SK-N-SH (cell line): ENCODE results near the gene GTF3C1. TPM values are rescaled to one million over a fixed set of nuclear protein-coding genes. Genes with fewer than 3 reads are reported as not detected.

ENCODE experiments used
- CTCF ChIA-PET: fragments of 300-600, 350-600 bp; formaldehyde crosslinking; extraction: SDS; loops from one replicate; lab custom pipeline; 2021; lab: Yijun Ruan, JAX
- POLR2A ChIA-PET: fragments of 350-600 bp; sonication (Branson Sonifier 250); formaldehyde crosslinking; extraction: SDS; loops from one replicate; lab custom pipeline; 2020; ENCODE audit warnings: antibody characterized with exemption, inconsistent platforms; lab: Yijun Ruan, JAX
- DNase-seq: peaks from one replicate; pipeline ENCODE4 v3.0.0; 2012
- H2AFZ ChIP-seq: fragments of 200-600 bp; sonication (generic); 2 replicates; pipeline ENCODE4 v1.8.1; 2016; ENCODE audit warnings: antibody characterized with exemption, mild to moderate bottlenecking, low read depth
- H3F3A ChIP-seq: fragments of 200-600 bp; sonication (generic); replicated peaks from 2 replicates; pipeline ENCODE3; 2016; ENCODE audit warnings: antibody characterized with exemption, mild to moderate bottlenecking; ENCODE audit not compliant: insufficient read depth
- H3K27ac ChIP-seq, 2 experiments: fragments of 200-500 bp in 1 of 2; fragments of 200-600 bp in 1 of 2; sonication (Bioruptor generic) in 1 of 2; sonication (generic), shearing (Covaris generic) in 1 of 2; 2 replicates each; pipeline versions ENCODE4 v1.5.1 to v1.6.1; 2014 to 2016; ENCODE audit warnings: low read depth in 2 of 2, inconsistent platforms in 1 of 2, low read length in 1 of 2, mild to moderate bottlenecking in 1 of 2, mixed read lengths in 1 of 2
- H3K27me3 ChIP-seq: fragments of 200-600 bp; sonication (generic), shearing (Covaris generic); 2 replicates; pipeline ENCODE4 v1.6.1; 2016; ENCODE audit warnings: mixed run types; ENCODE audit not compliant: insufficient read depth
- H3K36me3 ChIP-seq, 2 experiments: fragments of 200-500 bp in 1 of 2; fragments of 200-600 bp in 1 of 2; sonication (Bioruptor generic) in 1 of 2; sonication (generic) in 1 of 2; replicated peaks in 1 of 2; 2 replicates each; pipeline versions ENCODE3 to v1.5.1; 2014 to 2016; ENCODE audit warnings: low read length in 1 of 2, mild to moderate bottlenecking in 1 of 2; ENCODE audit not compliant: insufficient read depth in 2 of 2, control insufficient read depth in 1 of 2
- H3K4me1 ChIP-seq, 2 experiments: fragments of 200-500 bp in 1 of 2; fragments of 200-600 bp in 1 of 2; sonication (Bioruptor generic) in 1 of 2; sonication (generic), shearing (Covaris generic) in 1 of 2; 2 replicates each; pipeline versions ENCODE4 v1.5.1 to v1.6.1; 2014 to 2016; ENCODE audit warnings: low read depth in 1 of 2, low read length in 1 of 2, mixed run types in 1 of 2; ENCODE audit not compliant: insufficient read depth in 2 of 2, control insufficient read depth in 1 of 2
- H3K4me2 ChIP-seq: fragments of 200-600 bp; sonication (generic), shearing (Covaris generic); 2 replicates; pipeline ENCODE4 v1.6.1; 2017; ENCODE audit warnings: mixed run types
- H3K4me3 ChIP-seq, 2 experiments: fragments of 200-500 bp in 1 of 2; fragments of 200-600 bp in 1 of 2; sonication (Bioruptor generic) in 1 of 2; sonication (generic), shearing (Covaris generic) in 1 of 2; 2 replicates each; pipeline versions ENCODE4 v1.5.1 to v1.8.1; 2014 to 2016; ENCODE audit warnings: low read depth in 2 of 2, inconsistent platforms in 1 of 2, low read length in 1 of 2, mild to moderate bottlenecking in 1 of 2, mixed read lengths in 1 of 2, moderate library complexity in 1 of 2
- H3K79me2 ChIP-seq: fragments of 200-600 bp; sonication (generic); 2 replicates; pipeline ENCODE4 v1.8.1; 2017; ENCODE audit warnings: mild to moderate bottlenecking; ENCODE audit not compliant: insufficient read depth
- H3K9ac ChIP-seq: fragments of 200-600 bp; sonication (generic); 2 replicates; pipeline ENCODE4 v1.6.1; 2017; ENCODE audit warnings: mixed run types
- H3K9me2 ChIP-seq: fragments of 200-600 bp; sonication (generic); 2 replicates; pipeline ENCODE4 v1.6.1; 2017; ENCODE audit warnings: mixed run types
- H3K9me3 ChIP-seq: fragments of 200-600 bp; sonication (generic); 2 replicates; pipeline ENCODE4 v1.6.1; 2017; ENCODE audit warnings: mixed run types, mild to moderate bottlenecking, moderate library complexity
- H4K20me1 ChIP-seq: fragments of 200-600 bp; sonication (generic); 2 replicates; pipeline ENCODE4 v1.6.1; 2017; ENCODE audit warnings: mild to moderate bottlenecking, mixed run types; ENCODE audit not compliant: insufficient read depth
- CHD2 ChIP-seq: fragments of 150-350 bp; IDR thresholded peaks from 2 replicates; pipeline ENCODE4 v1.6.1; 2018; ENCODE audit warnings: low read length; ENCODE audit not compliant: partially characterized antibody
- CTCF ChIP-seq: fragments of 200-600 bp; sonication (generic); IDR thresholded peaks from 2 replicates; pipeline ENCODE4 v1.6.1; 2017; ENCODE audit warnings: antibody characterized with exemption, mild to moderate bottlenecking, moderate library complexity
- EZH2phosphoT487 ChIP-seq: fragments of 200-600 bp; sonication (generic); IDR thresholded peaks from 2 replicates; pipeline ENCODE4 v1.6.1; 2017; ENCODE audit warnings: low read depth, mixed run types, mild to moderate bottlenecking, antibody characterized with exemption, moderate library complexity, borderline replicate concordance
- GATA2 ChIP-seq: sonication (generic); formaldehyde crosslinking; IDR thresholded peaks from 2 replicates; pipeline ENCODE4 v1.5.0; 2020; ENCODE audit warnings: mild to moderate bottlenecking, missing genetic modification reagents
- JUND ChIP-seq: IDR thresholded peaks from 2 replicates; pipeline ENCODE4 v1.4.0; 2012
- MEF2A ChIP-seq: IDR thresholded peaks from 2 replicates; pipeline ENCODE4 v1.4.0; 2012; ENCODE audit warnings: low read depth, borderline replicate concordance
- POLR2AphosphoS5 ChIP-seq: IDR thresholded peaks from 2 replicates; pipeline ENCODE4 v1.6.1; 2012; ENCODE audit warnings: low read depth, low read length
- REST ChIP-seq: IDR thresholded peaks from 2 replicates; pipeline ENCODE4 v1.6.1; 2012; ENCODE audit warnings: mild to moderate bottlenecking, low read depth, low read length, moderate library complexity
- SMC3 ChIP-seq: IDR thresholded peaks from 2 replicates; pipeline ENCODE4 v1.6.1; 2012; ENCODE audit warnings: low read depth, low read length, improper control_type of control experiment
- TEAD4 ChIP-seq: IDR thresholded peaks from 2 replicates; pipeline ENCODE4 v1.4.0; 2012; ENCODE audit warnings: mild to moderate bottlenecking, borderline replicate concordance; ENCODE audit not compliant: insufficient read depth
- USF2 ChIP-seq: fragments of 150-350 bp; IDR thresholded peaks from 2 replicates; pipeline ENCODE4 v1.6.1; 2017; ENCODE audit warnings: antibody characterized with exemption, low read length, low read depth, borderline replicate concordance
- YY1 ChIP-seq: IDR thresholded peaks from 2 replicates; pipeline ENCODE4 v1.4.0; 2012; ENCODE audit warnings: low read depth, mild to moderate bottlenecking
- ZBTB33 ChIP-seq: IDR thresholded peaks from 2 replicates; pipeline ENCODE4 v1.4.0; 2012; ENCODE audit warnings: low read depth, borderline replicate concordance
- WGBS: methylation state at CpG from one replicate; pipeline ENCODE4 v1.1.6; 2017; ENCODE audit warnings: low lambda C conversion rate; 5-methylcytosine and 5-hydroxymethylcytosine counted together
- polyA plus RNA-seq, 3 experiments: library from polyadenylated mRNA; depleted of rRNA; stranded (reverse); fragments of >200 nt; gene quantifications; 2 replicates each; pipeline ENCODE4 v1.2.3, GENCODE V29; 2012

GTF3C1 gene
- polyA plus RNA-seq, 1 of the 3 experiments (the other 2 are of a cell fraction): 47.2 TPM

- no peaks in the 10 kb centered on the region for H3K79me2 ChIP-seq
- H3K36me3 ChIP-seq: peaks cover 31 to 83% of the 10 kb centered on the region in 2 experiments
- H3K9me3 ChIP-seq: no peaks in the 10 kb centered on the region
- no peak overlapping the region for H3K4me2 ChIP-seq
- DNase-seq: no peak
- no peak overlapping the region for H3K9ac ChIP-seq
- H3K27ac ChIP-seq: no peak overlapping the region
- H3K27me3 ChIP-seq: no peaks in the 10 kb centered on the region
- H3K4me3 ChIP-seq: no peak overlapping the region
- no peaks in the 10 kb centered on the region for H3K4me1 ChIP-seq
- 93% methylated on average over 17 of the region's 17 CpGs for WGBS
- H3F3A ChIP-seq: no peaks in the 10 kb centered on the region
- H4K20me1 ChIP-seq: no peaks in the 10 kb centered on the region
- CTCF ChIA-PET: interaction anchor here (1.7 kb wide), 1 partner anchor 8 kb away, joined by 5 read pairs; no protein-coding TSS in a partner anchor
- no peak for TF ChIP-seq POLR2AphosphoS5
- TF ChIP-seq ZBTB33: no peak
- no peak for TF ChIP-seq EZH2phosphoT487
- TF ChIP-seq SMC3: no peak
- no peak for TF ChIP-seq CTCF
- TF ChIP-seq USF2: no peak
- no peak for TF ChIP-seq MEF2A
- TF ChIP-seq YY1: no peak
- TF ChIP-seq GATA2 (CRISPR knock-in tag): no peak
- no peak for TF ChIP-seq JUND
- H3K9me2 ChIP-seq: no peaks in the 10 kb centered on the region
- POLR2A ChIA-PET: no interaction called here
- no peak overlapping the region for H2AFZ ChIP-seq
Observed at GRCh38 chr16:27506771-27507170, 42.9 kb downstream of the GTF3C1 start.

GRCh38 chr16:27505297-27506236, 44.1 kb downstream of the GTF3C1 start:
- peaks cover 34 to 82% of the 10 kb centered on the region in 2 experiments for H3K36me3 ChIP-seq
- no peak overlapping the region for H3K4me3 ChIP-seq
- 91% methylated on average over 10 of the region's 13 CpGs for WGBS
- no peak for DNase-seq
- CTCF ChIA-PET: interaction anchor here (1.7 to 1.8 kb wide), 2 partner anchors 10 kb away, joined by 4 to 5 read pairs; no protein-coding TSS in a partner anchor
- H3K9me3 ChIP-seq: no peaks in the 10 kb centered on the region
- no peak overlapping the region; a peak in 1 of 4 replicates for H3K27ac ChIP-seq
- H3K27me3 ChIP-seq: no peaks in the 10 kb centered on the region
- H3K9ac ChIP-seq: no peak overlapping the region
- no peaks in the 10 kb centered on the region for H4K20me1 ChIP-seq
- POLR2A ChIA-PET: no interaction called here
- no peaks in the 10 kb centered on the region for H3K9me2 ChIP-seq
- H3F3A ChIP-seq: no peaks in the 10 kb centered on the region
- H3K4me1 ChIP-seq: no peaks in the 10 kb centered on the region
- H2AFZ ChIP-seq: no peak overlapping the region
- no peaks in the 10 kb centered on the region for H3K79me2 ChIP-seq
- H3K4me2 ChIP-seq: no peak overlapping the region
- TF ChIP-seq REST (no peak), SMC3 (no peak), CHD2 (no peak), CTCF (no peak), TEAD4 (no peak)
